ENCODE data around the gene TRIM13. TPM values are rescaled to one million over a fixed set of nuclear protein-coding genes. Genes with fewer than 3 reads are reported as not detected.
"Not testable (repeated sequence)": the region's sequence is repeated elsewhere in the genome, so short reads cannot be mapped to it uniquely, and the experiment has no call there.

Gene TRIM13
- total RNA-seq, 1 donor from 2014 or later, result 38.2 TPM

- no peaks in the 10 kb centered on the region for H3K27me3 Mint-ChIP-seq (ENCODE audit: low read depth)
- no peaks in the 10 kb centered on the region for H3K36me3 Mint-ChIP-seq
- H3K9me3 Mint-ChIP-seq, result no peaks in the 10 kb centered on the region
- peak; percentile 55 to 78 for DNase-seq (ENCODE audit: low spot score in 2 of 2, unreplicated experiment in 2 of 2)
- H3K4me1 Mint-ChIP-seq, result no peaks in the 10 kb centered on the region
- no peak overlapping the region for H3K4me3 Mint-ChIP-seq
- peak; percentile 88 for TF ChIP-seq CTCF (IDR thresholded peaks at IDR 0.05; ENCODE audit: unreplicated experiment)
- H3K27ac Mint-ChIP-seq, result no peak overlapping the region
These were observed 20.3 kb upstream of the TRIM13 start for GRCh38 chr13:49976314-49977258.

GRCh38 chr13:49977992-49978391 lies 18.9 kb upstream of the TRIM13 start:
- no peak for DNase-seq (ENCODE audit: low spot score in 2 of 2, unreplicated experiment in 2 of 2)
- Mint-ChIP-seq H3K36me3 (no peaks in the 10 kb centered on the region), H3K27me3 (ENCODE audit: low read depth) (no peaks in the 10 kb centered on the region), H3K9me3 (no peaks in the 10 kb centered on the region), H3K4me3 (no peak overlapping the region), H3K4me1 (no peaks in the 10 kb centered on the region), H3K27ac (no peak overlapping the region)
- TF ChIP-seq CTCF (IDR thresholded peaks at IDR 0.05; ENCODE audit: unreplicated experiment), result no peak

- no peak for TF ChIP-seq CTCF (IDR thresholded peaks at IDR 0.05; ENCODE audit: unreplicated experiment)
- H3K4me3 Mint-ChIP-seq, result no peak overlapping the region
- no peak for DNase-seq (ENCODE audit: low spot score in 2 of 2, unreplicated experiment in 2 of 2)
- H3K4me1 Mint-ChIP-seq, result no peaks in the 10 kb centered on the region
- H3K36me3 Mint-ChIP-seq, result no peaks in the 10 kb centered on the region
- H3K27ac Mint-ChIP-seq, result no peak overlapping the region
- no peaks in the 10 kb centered on the region for H3K27me3 Mint-ChIP-seq (ENCODE audit: low read depth)
- H3K9me3 Mint-ChIP-seq, result no peaks in the 10 kb centered on the region
These were observed 16.6 kb upstream of the TRIM13 start for GRCh38 chr13:49980266-49980665.

GRCh38 chr13:49985129-49985528 lies 11.7 kb upstream of the TRIM13 start:
- no peaks in the 10 kb centered on the region for H3K36me3 Mint-ChIP-seq
- no peaks in the 10 kb centered on the region for H3K27me3 Mint-ChIP-seq (ENCODE audit: low read depth)
- H3K9me3 Mint-ChIP-seq, result no peaks in the 10 kb centered on the region
- H3K4me3 Mint-ChIP-seq, result no peak overlapping the region
- no peak for TF ChIP-seq CTCF (IDR thresholded peaks at IDR 0.05; ENCODE audit: unreplicated experiment)
- no peaks in the 10 kb centered on the region for H3K4me1 Mint-ChIP-seq
- no peak overlapping the region for H3K27ac Mint-ChIP-seq
- no peak for DNase-seq (ENCODE audit: low spot score in 2 of 2, unreplicated experiment in 2 of 2)

- Mint-ChIP-seq H3K36me3 (no peaks in the 10 kb centered on the region), H3K9me3 (no peaks in the 10 kb centered on the region), H3K27me3 (ENCODE audit: low read depth) (no peaks in the 10 kb centered on the region), H3K27ac (no peak overlapping the region), H3K4me3 (no peak overlapping the region), H3K4me1 (no peaks in the 10 kb centered on the region)
- DNase-seq (ENCODE audit: low spot score in 2 of 2, unreplicated experiment in 2 of 2), result no peak
- TF ChIP-seq CTCF (IDR thresholded peaks at IDR 0.05; ENCODE audit: unreplicated experiment), result no peak
These were observed 10.4 kb upstream of the TRIM13 start for GRCh38 chr13:49986471-49986870.

- not testable (repeated sequence) for H3K27me3 Mint-ChIP-seq (ENCODE audit: low read depth); H3K4me3 Mint-ChIP-seq; H3K9me3 Mint-ChIP-seq; H3K27ac Mint-ChIP-seq; H3K36me3 Mint-ChIP-seq; DNase-seq (ENCODE audit: low spot score in 2 of 2, unreplicated experiment in 2 of 2); H3K4me1 Mint-ChIP-seq
These were observed 6.2 kb upstream of the TRIM13 start for GRCh38 chr13:49990612-49991011.

All from mesothelial cell of epicardium (in vitro differentiated cells).